GM13977 (cell line): ENCODE data around the gene NOD2.

Experiments used
- DNase-seq: peaks from one replicate; pipeline ENCODE4 v3.0.0; 2012; ENCODE audit warnings: low spot score
- CTCF ChIP-seq: IDR thresholded peaks from 2 replicates; pipeline ENCODE4 v1.5.1; 2012; ENCODE audit warnings: mild to moderate bottlenecking, control low read depth; ENCODE audit not compliant: insufficient read depth; ENCODE audit errors: extremely low read depth, missing control alignments
- in situ Hi-C: fragments of 300-500 bp; cut with MboI; formaldehyde crosslinking; loops from one replicate; pipeline ENCODE4 v1.12.0; 2022; ENCODE audit warnings: low sequenced_read_pairs, low pct_unique_long_range_greater_than_20kb, mixed read lengths, inconsistent platforms; ENCODE audit not compliant: unreplicated experiment

NOD2 gene

DNA sequence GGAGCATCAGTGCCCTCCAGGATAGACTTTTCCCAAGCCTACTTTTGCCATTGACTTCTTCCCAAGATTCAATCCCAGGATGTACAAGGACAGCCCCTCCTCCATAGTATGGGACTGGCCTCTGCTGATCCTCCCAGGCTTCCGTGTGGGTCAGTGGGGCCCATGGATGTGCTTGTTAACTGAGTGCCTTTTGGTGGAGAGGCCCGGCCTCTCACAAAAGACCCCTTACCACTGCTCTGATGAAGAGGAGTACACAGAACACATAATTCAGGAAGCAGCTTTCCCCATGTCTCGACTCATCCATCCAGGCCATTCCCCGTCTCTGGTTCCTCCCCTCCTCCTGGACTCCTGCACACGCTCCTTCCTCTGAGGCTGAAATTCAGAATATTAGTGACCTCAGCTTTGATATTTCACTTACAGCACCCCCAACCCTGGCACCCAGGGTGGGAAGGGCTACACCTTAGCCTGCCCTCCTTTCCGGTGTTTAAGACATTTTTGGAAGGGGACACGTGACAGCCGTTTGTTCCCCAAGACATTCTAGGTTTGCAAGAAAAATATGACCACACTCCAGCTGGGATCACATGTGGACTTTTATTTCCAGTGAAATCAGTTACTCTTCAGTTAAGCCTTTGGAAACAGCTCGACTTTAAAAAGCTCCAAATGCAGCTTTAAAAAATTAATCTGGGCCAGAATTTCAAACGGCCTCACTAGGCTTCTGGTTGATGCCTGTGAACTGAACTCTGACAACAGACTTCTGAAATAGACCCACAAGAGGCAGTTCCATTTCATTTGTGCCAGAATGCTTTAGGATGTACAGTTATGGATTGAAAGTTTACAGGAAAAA lies 38.8 kb downstream of the NOD2 start:
- in situ Hi-C loops: no loop called here
- no peak for TF ChIP-seq CTCF
- no peak for DNase-seq

DNA sequence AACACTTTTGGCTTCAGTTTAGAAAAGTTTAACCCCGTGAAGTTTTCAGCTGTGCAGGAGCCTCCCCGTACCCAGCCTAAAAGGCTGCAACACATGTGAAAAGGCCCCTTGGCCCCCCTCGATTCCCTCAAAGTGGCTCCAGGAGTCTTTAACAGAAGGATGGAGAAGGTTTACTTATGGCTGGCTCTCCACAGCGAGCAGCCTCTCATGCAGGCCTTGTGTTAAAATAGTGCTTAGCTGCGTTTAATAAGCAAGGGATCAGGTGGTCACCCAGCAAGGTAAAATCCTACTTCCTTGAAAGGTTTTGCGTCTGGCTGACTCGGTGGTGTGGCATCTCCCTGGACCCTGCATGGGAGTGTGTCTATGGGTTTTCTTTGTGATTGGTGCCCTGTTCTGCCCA lies 40.1 kb downstream of the NOD2 start:
- TF ChIP-seq CTCF: no peak
- in situ Hi-C loops: no loop called here

DNA sequence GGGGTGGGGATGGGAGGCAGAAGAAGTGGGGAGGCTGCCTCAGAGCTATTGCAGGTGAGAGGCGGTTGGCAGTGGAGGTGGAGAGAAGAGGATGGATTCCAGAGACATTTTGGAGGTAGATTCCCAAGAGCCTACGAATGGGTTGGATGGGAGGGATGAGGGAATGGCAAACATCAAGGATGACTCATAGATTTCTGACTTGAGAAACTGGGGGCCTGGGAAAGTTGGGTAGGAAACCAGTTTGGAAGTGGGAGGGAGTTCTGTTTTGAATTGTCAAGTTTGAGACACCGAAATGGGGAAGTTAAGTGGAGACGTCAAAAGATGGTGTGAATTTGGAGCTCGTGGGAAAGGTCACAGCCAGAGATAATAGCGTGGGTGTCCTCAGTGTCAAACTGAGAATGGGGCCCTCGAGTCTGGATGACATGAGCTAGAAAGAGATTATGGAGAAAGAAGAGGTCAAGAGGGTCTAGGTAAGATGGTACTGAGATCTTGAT lies 42.3 kb downstream of the NOD2 start:
- DNase-seq: peak; percentile 58
- in situ Hi-C loops: no loop called here
- no peak for TF ChIP-seq CTCF

More for the DNA sequence above, 40.1 kb downstream of the NOD2 start:
- DNase-seq: no peak

DNA sequence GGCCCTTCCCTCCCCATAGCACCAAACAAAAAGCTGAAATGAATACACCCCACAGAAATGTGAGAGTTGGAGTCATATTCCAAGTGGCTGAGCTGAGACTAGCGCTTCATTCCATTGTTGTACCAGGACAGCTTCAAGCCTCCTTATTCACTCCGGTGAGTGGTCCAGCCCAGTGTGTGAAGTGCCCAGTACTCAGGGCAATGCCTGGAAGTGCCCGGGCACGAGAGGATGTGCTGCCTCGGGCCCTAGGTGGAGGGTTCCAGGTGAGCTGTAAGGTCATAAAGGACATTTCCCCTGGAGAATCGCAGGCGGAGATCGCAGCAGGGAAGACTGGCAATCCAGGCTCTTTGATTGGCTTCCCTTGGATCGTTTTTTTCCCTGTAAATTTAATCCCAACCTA lies 43.0 kb downstream of the NOD2 start:
- no peak for DNase-seq
- in situ Hi-C loops: no loop called here
- TF ChIP-seq CTCF: no peak

GRCh38 chr16:50737420-50737959 lies 44.1 kb downstream of the NOD2 start:
- in situ Hi-C loops: no loop called here
- DNase-seq: no peak
- TF ChIP-seq CTCF: no peak

GRCh38 chr16:50739031-50739430 lies 45.6 kb downstream of the NOD2 start:
- in situ Hi-C loops: no loop called here
- no peak for TF ChIP-seq CTCF

More at GRCh38 chr16:50739031-50739430, 45.6 kb downstream of the NOD2 start:
- DNase-seq: no peak
